A673 (cell line): ENCODE results near the gene EIF2B5.

Experiments
- CTCF ChIP-seq: fragments of 300-800, 200-600 bp; sonication (generic); conservative IDR thresholded peaks from 2 replicates; pipeline ENCODE4 v1.5.1; 2017; ENCODE audit warnings: low read depth, mild to moderate bottlenecking, antibody characterized with exemption, low read length, moderate library complexity, mixed read lengths
- EZH2 ChIP-seq: fragments of 200-600 bp; sonication (generic); IDR thresholded peaks from 2 replicates; pipeline ENCODE4 v1.6.1; 2017; ENCODE audit warnings: borderline replicate concordance, low read depth, mild to moderate bottlenecking, mixed read lengths, antibody characterized with exemption, low read length; ENCODE audit not compliant: poor library complexity, severe bottlenecking

GRCh38 chr3:184166671-184167070, 31.5 kb downstream of the EIF2B5 start:
- TF ChIP-seq CTCF (no peak), EZH2 (no peak)
